ENCODE measurements around the gene PHLDA2.

DNA sequence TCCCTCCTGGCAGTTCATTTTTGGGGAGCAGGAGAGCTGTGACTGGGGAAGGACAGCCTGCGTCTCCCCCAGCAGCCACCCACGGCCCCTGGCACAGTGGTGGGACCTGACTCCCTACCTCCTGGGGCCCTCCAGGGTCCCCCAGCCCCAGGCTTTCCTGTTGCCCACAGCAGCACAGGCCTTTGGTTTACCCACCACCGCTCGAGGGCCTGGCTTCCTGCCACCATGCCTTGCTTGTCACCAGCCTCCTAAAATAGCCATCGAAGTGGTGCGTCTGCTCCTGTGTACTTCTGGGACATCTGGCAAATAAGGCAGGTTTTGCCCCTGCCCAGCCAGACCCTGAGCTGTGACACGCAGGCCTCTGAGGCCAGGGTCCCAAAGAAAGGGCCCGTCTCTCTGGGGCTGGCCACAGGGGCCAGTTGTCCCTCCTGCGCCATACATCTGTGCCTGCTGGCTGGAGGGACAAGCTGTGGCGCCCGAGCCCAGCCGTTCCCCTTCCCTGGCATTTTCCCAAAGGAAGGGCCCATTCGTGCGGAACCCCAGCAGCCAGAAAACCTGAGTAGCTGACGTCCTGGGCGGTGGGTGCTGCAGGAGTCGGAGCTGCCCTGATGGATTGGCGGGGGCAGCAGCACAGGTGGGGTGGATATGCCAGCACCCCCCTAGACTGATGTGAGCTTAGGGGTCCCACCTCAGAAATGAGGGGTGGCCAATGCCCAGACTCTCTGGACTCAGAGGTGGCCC, 14.6 kb downstream of the PHLDA2 start:
- TF ChIP-seq POLR2AphosphoS5 (IDR thresholded peaks at IDR 0.05): no peak
- TF ChIP-seq, protein P1, sequence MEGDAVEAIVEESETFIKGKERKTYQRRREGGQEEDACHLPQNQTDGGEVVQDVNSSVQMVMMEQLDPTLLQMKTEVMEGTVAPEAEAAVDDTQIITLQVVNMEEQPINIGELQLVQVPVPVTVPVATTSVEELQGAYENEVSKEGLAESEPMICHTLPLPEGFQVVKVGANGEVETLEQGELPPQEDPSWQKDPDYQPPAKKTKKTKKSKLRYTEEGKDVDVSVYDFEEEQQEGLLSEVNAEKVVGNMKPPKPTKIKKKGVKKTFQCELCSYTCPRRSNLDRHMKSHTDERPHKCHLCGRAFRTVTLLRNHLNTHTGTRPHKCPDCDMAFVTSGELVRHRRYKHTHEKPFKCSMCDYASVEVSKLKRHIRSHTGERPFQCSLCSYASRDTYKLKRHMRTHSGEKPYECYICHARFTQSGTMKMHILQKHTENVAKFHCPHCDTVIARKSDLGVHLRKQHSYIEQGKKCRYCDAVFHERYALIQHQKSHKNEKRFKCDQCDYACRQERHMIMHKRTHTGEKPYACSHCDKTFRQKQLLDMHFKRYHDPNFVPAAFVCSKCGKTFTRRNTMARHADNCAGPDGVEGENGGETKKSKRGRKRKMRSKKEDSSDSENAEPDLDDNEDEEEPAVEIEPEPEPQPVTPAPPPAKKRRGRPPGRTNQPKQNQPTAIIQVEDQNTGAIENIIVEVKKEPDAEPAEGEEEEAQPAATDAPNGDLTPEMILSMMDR (IDR thresholded peaks at IDR 0.05): no peak

Measured in upper lobe of left lung (tissue), 4 donors.